DMS53 (cell line): ENCODE measurements around the gene KIF25.

Experiments used
- DNase-seq: peaks from one replicate; lab custom pipeline; 2025; lab: John Stamatoyannopoulos, UW

Gene KIF25

GRCh38 chr6:168037856-168038255 is 40.4 kb downstream of the KIF25 start:
- DNase-seq: peak; percentile 18

GRCh38 chr6:168038576-168039140 is 41.2 kb downstream of the KIF25 start:
- no peak for DNase-seq

- no peak for DNase-seq
Observed at GRCh38 chr6:168039301-168039700, 41.8 kb downstream of the KIF25 start.

DNA sequence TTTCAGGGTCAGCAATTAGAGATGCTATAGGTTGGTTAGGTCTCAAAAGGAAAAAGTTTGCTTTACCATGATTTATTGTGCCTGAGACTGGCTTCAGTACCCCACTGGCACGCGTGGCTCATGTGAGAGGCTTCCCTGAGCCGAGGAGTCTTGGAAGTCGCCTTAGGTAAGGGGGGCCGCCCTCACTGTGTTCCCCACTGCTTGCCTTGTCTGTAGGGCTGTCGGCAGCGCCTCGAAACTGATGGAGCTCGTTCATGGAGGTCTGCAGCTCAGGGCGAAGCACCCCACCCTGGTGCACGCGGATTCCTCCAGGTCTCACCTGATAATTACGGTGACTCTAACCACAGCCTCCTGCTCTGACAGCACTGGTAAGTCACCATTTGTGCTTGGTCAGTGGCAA is 42.4 kb downstream of the KIF25 start:
- DNase-seq: peak; percentile 21

- no peak for DNase-seq
Observed at GRCh38 chr6:168040856-168041496, 43.5 kb downstream of the KIF25 start.

DNA sequence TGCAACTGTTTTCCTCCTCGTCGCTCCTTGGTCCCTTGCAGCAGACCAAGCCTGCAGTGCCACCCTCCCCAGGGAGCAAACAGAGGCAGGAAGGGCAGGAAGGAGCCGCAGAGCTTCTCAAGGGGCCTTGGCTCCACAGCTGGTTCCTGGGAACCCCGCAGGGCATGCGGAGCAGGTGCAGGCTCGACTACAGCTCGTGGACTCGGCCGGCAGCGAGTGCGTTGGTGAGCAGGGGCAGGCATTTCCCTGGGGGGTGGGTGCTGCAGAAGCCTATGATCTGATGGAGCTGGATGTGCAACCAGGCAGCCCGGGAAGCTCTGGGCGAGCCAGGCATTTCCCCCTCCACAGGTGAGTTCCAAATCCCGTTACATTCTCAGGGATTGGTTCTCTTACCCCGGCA is 44.5 kb downstream of the KIF25 start:
- DNase-seq: no peak

GRCh38 chr6:168042426-168043192 is 45.1 kb downstream of the KIF25 start:
- no peak for DNase-seq

GRCh38 chr6:168043193-168043847 is 45.8 kb downstream of the KIF25 start:
- no peak for DNase-seq

- no peak for DNase-seq
Observed at GRCh38 chr6:168043848-168044415, 46.5 kb downstream of the KIF25 start.

GRCh38 chr6:168044521-168045130 is 47.2 kb downstream of the KIF25 start:
- no peak for DNase-seq

DNA sequence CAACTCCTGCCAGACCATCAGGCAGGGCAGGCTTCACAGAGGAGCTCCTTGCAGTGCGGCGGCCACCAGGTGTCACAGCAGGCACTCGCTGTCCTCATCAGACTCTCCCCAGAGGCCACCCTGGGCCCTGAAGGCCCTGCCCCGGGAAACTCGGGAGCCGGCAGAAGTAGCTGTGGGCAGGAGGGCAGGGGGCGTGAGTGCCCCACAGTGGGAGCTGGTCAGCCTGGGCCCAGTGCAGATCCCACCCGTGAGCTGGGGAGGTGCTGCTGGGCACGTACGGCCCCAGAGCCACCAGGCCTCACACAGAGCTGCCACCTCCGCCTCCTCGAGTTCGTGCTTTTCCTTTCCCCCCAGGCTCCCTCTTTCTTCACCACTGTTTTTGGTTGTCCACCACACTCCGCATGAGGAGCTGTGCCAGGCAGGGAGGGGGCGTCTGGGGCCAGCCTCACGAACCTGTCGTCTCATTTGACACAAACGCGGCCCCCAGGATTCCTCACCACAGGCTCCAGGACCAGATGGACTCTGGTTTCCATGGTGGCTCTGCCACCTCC is 47.7 kb downstream of the KIF25 start:
- DNase-seq: no peak

GRCh38 chr6:168045706-168046620 is 48.5 kb downstream of the KIF25 start:
- DNase-seq: no peak

DNA sequence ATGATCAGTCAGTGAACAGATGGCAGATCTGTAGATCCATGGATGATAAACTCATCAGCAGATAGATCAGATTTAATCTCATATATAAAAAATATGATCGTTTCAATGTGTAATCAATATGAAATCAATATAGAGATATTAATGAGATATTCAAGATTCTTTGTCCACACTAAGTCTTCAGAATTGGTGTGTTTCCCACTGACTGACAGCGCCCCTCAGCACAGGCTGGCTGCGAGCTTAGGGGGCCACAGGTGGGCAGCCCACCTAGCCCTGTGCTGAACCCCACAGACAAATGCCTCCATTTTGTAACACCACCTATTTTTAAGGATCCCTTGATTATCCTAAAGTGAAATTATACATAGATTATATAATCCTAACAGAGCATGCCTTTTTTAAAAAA is 49.2 kb downstream of the KIF25 start:
- DNase-seq: no peak

- DNase-seq: no peak
Observed at GRCh38 chr6:168047841-168048723, 50.6 kb downstream of the KIF25 start.

DNA sequence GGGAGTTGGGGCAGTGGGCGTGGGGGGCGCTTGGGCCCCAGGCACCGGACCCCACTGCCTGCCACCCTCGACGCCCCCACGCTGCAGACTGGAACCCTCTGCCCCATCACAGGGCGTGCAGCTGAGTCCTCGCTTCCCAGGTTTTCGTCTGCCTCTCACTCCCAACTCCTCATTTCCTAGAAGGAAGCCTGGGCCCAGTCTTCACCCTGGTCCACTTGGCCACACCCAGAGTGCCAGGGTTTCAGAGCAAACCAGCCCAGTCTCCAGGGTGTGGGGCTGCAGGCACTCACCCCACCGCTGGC is 51.2 kb downstream of the KIF25 start:
- no peak for DNase-seq

DNA sequence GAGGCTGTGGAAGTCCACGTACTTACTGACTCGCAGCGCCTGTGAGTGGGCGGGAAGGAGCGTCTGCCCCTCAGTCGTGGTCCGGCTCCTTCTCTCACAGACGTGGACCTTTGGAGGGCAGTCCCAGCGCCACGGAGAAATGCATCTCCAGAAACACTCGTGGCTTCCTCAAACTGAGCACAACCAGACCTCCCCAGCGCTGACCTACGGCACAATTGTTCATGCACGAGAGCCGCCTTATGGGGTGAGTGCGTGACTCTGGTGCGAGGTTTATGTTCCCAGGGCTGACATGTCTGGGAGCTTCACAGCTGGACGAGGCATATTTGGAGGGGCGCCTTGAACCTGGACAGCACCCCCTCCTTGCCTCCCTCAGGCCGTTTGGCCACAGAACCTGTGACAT is 51.8 kb downstream of the KIF25 start:
- no peak for DNase-seq

- DNase-seq: no peak
Observed at GRCh38 chr6:168049706-168050224, 52.3 kb downstream of the KIF25 start.

DNA sequence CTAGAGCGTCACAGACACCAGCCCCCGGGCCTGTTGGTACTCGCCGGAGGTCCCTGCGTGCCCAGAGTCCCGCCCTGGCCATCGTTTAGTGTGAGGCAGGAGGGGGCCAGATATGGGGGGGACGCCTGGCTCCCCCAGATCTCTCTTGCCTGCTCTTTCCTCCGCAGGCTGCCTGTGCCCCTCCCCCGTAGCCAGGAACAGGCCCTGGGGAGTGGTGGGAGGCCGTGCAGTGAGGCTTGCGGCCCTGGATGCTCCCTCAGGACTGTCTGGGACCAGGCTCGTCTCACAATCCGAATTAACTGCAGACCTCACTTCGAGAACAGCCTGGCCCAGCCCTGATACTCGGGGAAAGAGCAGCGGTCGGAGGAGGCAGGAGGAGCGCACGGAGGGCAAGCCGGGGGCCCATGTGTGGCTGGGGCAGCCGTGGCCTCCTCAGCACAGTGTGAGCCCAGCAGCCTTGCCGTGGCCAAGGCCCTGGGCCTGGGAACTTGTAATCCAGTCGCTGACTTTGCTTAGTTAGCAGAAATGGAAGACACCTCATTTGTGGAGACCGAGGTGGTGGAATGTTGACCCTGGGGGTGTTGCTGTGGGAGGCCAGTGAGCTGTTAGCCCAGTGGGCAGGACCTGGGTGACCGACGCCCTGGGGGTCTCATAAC is 52.9 kb downstream of the KIF25 start:
- no peak for DNase-seq
